ENCODE data around the gene GALNT2. TPM values are rescaled to one million over a fixed set of nuclear protein-coding genes. Genes with fewer than 3 reads are reported as not detected.
A peak's percentile ranks its signal among the peaks of the same experiment; 100 is the strongest.

Gene GALNT2
- total RNA-seq, 1 experiment from 2014 or later: 62.2 TPM

DNA sequence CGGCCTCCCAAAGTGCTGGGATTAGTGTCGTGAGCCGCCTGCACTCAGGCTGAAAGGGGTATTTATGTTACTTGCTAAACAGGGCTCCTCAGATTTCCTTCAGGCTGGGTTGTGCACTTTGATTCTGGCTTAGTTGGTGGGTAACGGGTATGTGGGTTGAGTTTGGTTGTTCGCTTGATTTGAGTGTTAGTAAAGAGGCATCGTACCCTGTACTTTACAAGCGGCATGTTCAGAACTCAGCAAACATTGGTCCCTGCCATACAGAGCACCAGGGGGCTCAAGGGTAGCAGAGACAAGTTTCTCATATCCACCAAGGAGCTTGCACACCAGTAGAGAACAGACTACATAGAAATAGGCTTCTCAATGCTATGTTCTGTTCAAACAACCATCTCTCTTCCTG is 211.3 kb downstream of the GALNT2 start:
- Mint-ChIP-seq H3K4me3 (ENCODE audit: unreplicated experiment) (no peak overlapping the region), H3K27me3 (ENCODE audit: insufficient read depth, unreplicated experiment) (no peaks in the 10 kb centered on the region), H3K27ac (ENCODE audit: unreplicated experiment) (no peak overlapping the region), H3K36me3 (ENCODE audit: insufficient read depth, unreplicated experiment) (peaks cover 6% of the 10 kb centered on the region), H3K4me1 (ENCODE audit: low read depth, unreplicated experiment) (no peaks in the 10 kb centered on the region), H3K9me3 (ENCODE audit: unreplicated experiment) (no peaks in the 10 kb centered on the region)
- intact Hi-C loops (cut with micrococcal nuclease; ENCODE audit: unreplicated experiment): no loop called here
- Histone ChIP-seq H3K9me3 (no peaks in the 10 kb centered on the region), H3K27me3 (replicated peaks; ENCODE audit: control insufficient read depth, insufficient read depth, low read length) (no peaks in the 10 kb centered on the region), H3K4me1 (no peaks in the 10 kb centered on the region), H3K4me3 (ENCODE audit: low read depth, low read length) (no peak overlapping the region), H3K36me3 (ENCODE audit: control insufficient read depth, insufficient read depth, low read length) (peaks cover 1% of the 10 kb centered on the region; the same call in 1 of the 2 replicates)
- BruUV-seq (replicated peaks): no TSS peak
- no peak for DNase-seq
- TF ChIP-seq, protein P1, sequence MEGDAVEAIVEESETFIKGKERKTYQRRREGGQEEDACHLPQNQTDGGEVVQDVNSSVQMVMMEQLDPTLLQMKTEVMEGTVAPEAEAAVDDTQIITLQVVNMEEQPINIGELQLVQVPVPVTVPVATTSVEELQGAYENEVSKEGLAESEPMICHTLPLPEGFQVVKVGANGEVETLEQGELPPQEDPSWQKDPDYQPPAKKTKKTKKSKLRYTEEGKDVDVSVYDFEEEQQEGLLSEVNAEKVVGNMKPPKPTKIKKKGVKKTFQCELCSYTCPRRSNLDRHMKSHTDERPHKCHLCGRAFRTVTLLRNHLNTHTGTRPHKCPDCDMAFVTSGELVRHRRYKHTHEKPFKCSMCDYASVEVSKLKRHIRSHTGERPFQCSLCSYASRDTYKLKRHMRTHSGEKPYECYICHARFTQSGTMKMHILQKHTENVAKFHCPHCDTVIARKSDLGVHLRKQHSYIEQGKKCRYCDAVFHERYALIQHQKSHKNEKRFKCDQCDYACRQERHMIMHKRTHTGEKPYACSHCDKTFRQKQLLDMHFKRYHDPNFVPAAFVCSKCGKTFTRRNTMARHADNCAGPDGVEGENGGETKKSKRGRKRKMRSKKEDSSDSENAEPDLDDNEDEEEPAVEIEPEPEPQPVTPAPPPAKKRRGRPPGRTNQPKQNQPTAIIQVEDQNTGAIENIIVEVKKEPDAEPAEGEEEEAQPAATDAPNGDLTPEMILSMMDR (IDR thresholded peaks at IDR 0.05; ENCODE audit: insufficient read depth in 1 of 2, low read depth in 1 of 2, low read length in 1 of 2, severe bottlenecking in 1 of 2, unreplicated experiment in 1 of 2): no peak
- ChIA-PET CTCF (no interaction called here), POLR2A (no interaction called here)

DNA sequence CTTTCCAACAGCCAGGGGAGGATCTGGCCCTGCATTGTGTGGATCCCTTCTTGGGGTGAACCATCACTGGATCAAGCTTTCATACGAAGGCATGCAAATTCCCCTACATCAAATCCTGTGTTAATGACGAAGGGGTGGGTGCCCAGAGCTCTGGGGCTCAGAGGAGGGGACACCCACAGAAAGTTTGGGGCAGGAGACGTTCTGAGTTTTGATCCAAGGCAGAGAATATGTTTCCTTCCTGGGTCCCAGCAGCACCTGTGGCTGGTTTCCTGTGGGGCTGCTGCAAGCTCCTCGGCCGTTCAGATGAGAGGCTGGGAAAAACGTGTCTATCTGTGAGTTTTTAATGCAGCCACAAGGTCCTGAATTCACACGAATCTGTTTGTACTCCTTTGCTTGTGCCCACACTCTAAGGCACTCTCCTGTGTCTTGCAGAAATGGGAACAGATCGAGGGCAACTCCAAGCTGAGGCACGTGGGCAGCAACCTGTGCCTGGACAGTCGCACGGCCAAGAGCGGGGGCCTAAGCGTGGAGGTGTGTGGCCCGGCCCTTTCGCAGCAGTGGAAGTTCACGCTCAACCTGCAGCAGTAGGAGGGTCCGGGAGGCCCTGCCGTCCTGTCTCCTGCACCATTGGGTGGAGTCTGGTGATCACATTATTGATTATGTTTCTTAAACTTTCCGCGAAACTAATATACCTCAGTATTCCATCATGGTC is 212.0 kb downstream of the GALNT2 start:
- Mint-ChIP-seq H3K27me3 (ENCODE audit: insufficient read depth, unreplicated experiment) (no peaks in the 10 kb centered on the region), H3K4me1 (ENCODE audit: low read depth, unreplicated experiment) (no peaks in the 10 kb centered on the region), H3K4me3 (ENCODE audit: unreplicated experiment) (no peak overlapping the region), H3K27ac (ENCODE audit: unreplicated experiment) (no peak overlapping the region), H3K36me3 (ENCODE audit: insufficient read depth, unreplicated experiment) (peaks cover 6% of the 10 kb centered on the region), H3K9me3 (ENCODE audit: unreplicated experiment) (no peaks in the 10 kb centered on the region)
- H3K4me1 ChIP-seq: no peaks in the 10 kb centered on the region
- DNase-seq: no peak
- no peaks in the 10 kb centered on the region for H3K27me3 ChIP-seq (replicated peaks; ENCODE audit: control insufficient read depth, insufficient read depth, low read length)
- TF ChIP-seq, protein P1 (IDR thresholded peaks at IDR 0.05; ENCODE audit: insufficient read depth in 1 of 2, low read depth in 1 of 2, low read length in 1 of 2, severe bottlenecking in 1 of 2, unreplicated experiment in 1 of 2): no peak
- BruUV-seq (replicated peaks): no TSS peak
- ChIA-PET POLR2A (no interaction called here), CTCF (no interaction called here)
- H3K4me3 ChIP-seq (ENCODE audit: low read depth, low read length): no peak overlapping the region
- intact Hi-C loops (cut with micrococcal nuclease; ENCODE audit: unreplicated experiment): no loop called here
- H3K9me3 ChIP-seq: no peaks in the 10 kb centered on the region
- peaks cover 1% of the 10 kb centered on the region; the same call in 1 of the 2 replicates for H3K36me3 ChIP-seq (ENCODE audit: control insufficient read depth, insufficient read depth, low read length)

DNA sequence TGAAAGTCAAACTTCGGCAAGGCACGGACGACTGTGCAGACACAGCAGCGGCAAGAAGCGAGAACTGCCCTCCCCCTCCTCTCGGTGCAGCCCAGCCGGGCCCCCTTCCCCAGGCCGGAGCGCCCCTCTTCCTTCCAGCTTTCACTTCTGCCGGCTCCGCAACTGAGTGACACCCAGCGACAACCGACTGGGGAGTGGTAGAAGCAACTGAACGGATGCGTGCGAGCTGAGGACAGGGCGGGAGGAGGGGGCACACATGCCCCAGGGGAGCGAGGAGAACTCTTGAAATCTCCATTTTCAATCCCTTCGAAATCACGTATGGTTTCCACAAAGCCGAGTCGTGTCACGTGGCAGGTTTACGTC is 212.5 kb downstream of the GALNT2 start:
- H3K4me3 Mint-ChIP-seq (ENCODE audit: unreplicated experiment): no peak overlapping the region
- H3K4me1 Mint-ChIP-seq (ENCODE audit: low read depth, unreplicated experiment): no peaks in the 10 kb centered on the region
- BruUV-seq (replicated peaks): TSS peak; percentile 62
- H3K27ac Mint-ChIP-seq (ENCODE audit: unreplicated experiment): no peak overlapping the region
- Histone ChIP-seq H3K36me3 (ENCODE audit: control insufficient read depth, insufficient read depth, low read length) (peaks cover 1% of the 10 kb centered on the region), H3K4me1 (no peaks in the 10 kb centered on the region), H3K9me3 (no peaks in the 10 kb centered on the region), H3K27me3 (replicated peaks; ENCODE audit: control insufficient read depth, insufficient read depth, low read length) (no peaks in the 10 kb centered on the region), H3K4me3 (ENCODE audit: low read depth, low read length) (no peak overlapping the region)
- CTCF ChIA-PET: no interaction called here
- H3K9me3 Mint-ChIP-seq (ENCODE audit: unreplicated experiment): no peaks in the 10 kb centered on the region
- H3K36me3 Mint-ChIP-seq (ENCODE audit: insufficient read depth, unreplicated experiment): peaks cover 6% of the 10 kb centered on the region
- no peaks in the 10 kb centered on the region for H3K27me3 Mint-ChIP-seq (ENCODE audit: insufficient read depth, unreplicated experiment)
- POLR2A ChIA-PET: no interaction called here
- no peak for DNase-seq
- TF ChIP-seq, protein P1 (IDR thresholded peaks at IDR 0.05; ENCODE audit: insufficient read depth in 1 of 2, low read depth in 1 of 2, low read length in 1 of 2, severe bottlenecking in 1 of 2, unreplicated experiment in 1 of 2): no peak
- intact Hi-C loops (cut with micrococcal nuclease; ENCODE audit: unreplicated experiment): no loop called here
